ENCODE measurements around the gene ZNF77. TPM values are rescaled to one million over a fixed set of nuclear protein-coding genes. Genes with fewer than 3 reads are reported as not detected.

Gene ZNF77
- total RNA-seq, 2 donors from 2014 or later = 3.1 to 3.3 TPM

- TF ChIP-seq CTCF (IDR thresholded peaks at IDR 0.05) = no peak
- intact Hi-C loops (cut with DNase I) = no loop called here
- no peak for DNase-seq
- no peaks in the 10 kb centered on the region for H3K9me3 ChIP-seq
- no peak overlapping the region for H3K9ac ChIP-seq (ENCODE audit: low read depth in 2 of 2, low read length in 2 of 2)
- no peaks in the 10 kb centered on the region for H3K36me3 ChIP-seq
- no peak overlapping the region for H3K4me3 ChIP-seq
- no peaks in the 10 kb centered on the region for H3K27me3 ChIP-seq
- no peak overlapping the region for H3K27ac ChIP-seq
- no peaks in the 10 kb centered on the region for H3K4me1 ChIP-seq
These were observed 18.3 kb downstream of the ZNF77 start for GRCh38 chr19:2926341-2927031.

GRCh38 chr19:2923510-2923909 lies 21.3 kb downstream of the ZNF77 start:
- H3K4me1 ChIP-seq = no peaks in the 10 kb centered on the region
- DNase-seq = no peak
- H3K36me3 ChIP-seq = no peaks in the 10 kb centered on the region
- intact Hi-C loops (cut with DNase I) = no loop called here
- no peak overlapping the region for H3K9ac ChIP-seq (ENCODE audit: low read depth in 2 of 2, low read length in 2 of 2)
- no peaks in the 10 kb centered on the region for H3K9me3 ChIP-seq
- TF ChIP-seq CTCF (IDR thresholded peaks at IDR 0.05) = no peak
- no peak overlapping the region for H3K4me3 ChIP-seq
- no peaks in the 10 kb centered on the region for H3K27me3 ChIP-seq
- no peak overlapping the region for H3K27ac ChIP-seq

DNA sequence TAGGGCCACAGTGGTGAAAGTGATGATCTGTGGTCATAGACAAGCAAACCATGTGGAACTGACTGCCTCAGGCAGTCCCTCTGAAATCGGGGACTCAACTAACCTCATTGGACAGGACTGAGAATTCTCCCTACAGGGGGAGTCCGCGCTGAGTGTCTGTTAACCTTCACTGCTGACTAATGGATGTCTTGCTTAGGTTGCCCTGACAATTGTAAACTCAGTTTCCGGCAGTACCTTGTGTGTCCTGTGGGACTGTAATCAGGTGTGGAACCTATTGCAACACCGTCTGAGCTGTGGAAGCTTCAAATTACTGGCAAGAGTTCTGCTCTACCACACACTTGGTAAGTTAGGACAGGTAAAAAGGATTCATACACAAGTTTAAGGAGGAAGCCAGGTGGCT lies 21.8 kb downstream of the ZNF77 start:
- H3K27me3 ChIP-seq = no peaks in the 10 kb centered on the region
- H3K4me3 ChIP-seq = no peak overlapping the region
- H3K27ac ChIP-seq = no peak overlapping the region
- no peaks in the 10 kb centered on the region for H3K4me1 ChIP-seq
- H3K9me3 ChIP-seq = no peaks in the 10 kb centered on the region
- no peak for DNase-seq
- H3K36me3 ChIP-seq = peaks cover 1% of the 10 kb centered on the region
- no peak overlapping the region for H3K9ac ChIP-seq (ENCODE audit: low read depth in 2 of 2, low read length in 2 of 2)
- TF ChIP-seq CTCF (IDR thresholded peaks at IDR 0.05) = no peak
- intact Hi-C loops (cut with DNase I) = no loop called here

DNA sequence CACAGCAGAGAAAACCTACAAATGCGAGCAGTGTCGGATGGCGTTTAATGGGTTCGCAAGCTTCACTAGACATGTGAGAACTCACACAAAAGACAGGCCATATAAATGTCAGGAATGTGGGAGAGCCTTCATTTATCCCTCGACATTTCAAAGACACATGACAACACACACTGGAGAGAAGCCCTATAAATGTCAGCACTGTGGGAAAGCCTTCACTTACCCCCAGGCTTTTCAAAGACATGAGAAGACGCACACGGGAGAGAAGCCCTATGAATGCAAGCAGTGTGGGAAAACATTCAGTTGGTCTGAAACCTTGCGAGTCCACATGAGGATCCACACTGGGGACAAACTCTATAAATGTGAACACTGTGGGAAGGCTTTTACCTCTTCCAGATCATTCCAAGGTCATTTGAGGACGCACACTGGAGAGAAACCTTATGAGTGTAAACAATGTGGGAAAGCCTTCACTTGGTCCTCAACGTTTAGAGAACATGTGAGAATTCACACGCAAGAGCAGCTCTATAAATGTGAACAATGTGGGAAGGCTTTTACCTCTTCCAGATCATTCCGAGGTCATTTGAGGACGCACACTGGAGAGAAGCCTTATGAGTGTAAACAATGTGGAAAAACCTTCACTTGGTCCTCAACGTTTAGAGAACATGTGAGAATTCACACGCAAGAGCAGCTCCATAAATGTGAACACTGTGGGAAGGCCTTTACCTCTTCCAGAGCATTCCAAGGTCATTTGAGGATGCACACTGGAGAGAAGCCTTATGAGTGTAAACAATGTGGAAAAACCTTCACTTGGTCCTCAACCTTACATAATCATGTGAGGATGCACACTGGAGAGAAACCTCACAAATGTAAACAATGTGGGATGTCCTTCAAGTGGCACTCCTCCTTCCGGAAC lies 27.2 kb downstream of the ZNF77 start:
- no peak for TF ChIP-seq CTCF (IDR thresholded peaks at IDR 0.05)
- H3K4me3 ChIP-seq = no peak overlapping the region
- intact Hi-C loops (cut with DNase I) = no loop called here
- no peak overlapping the region for H3K27ac ChIP-seq
- H3K9ac ChIP-seq (ENCODE audit: low read depth in 2 of 2, low read length in 2 of 2) = no peak overlapping the region
- no peaks in the 10 kb centered on the region for H3K4me1 ChIP-seq
- DNase-seq = no peak
- no peaks in the 10 kb centered on the region for H3K27me3 ChIP-seq
- H3K36me3 ChIP-seq = peaks cover 15% of the 10 kb centered on the region
- H3K9me3 ChIP-seq = no peaks in the 10 kb centered on the region

DNA sequence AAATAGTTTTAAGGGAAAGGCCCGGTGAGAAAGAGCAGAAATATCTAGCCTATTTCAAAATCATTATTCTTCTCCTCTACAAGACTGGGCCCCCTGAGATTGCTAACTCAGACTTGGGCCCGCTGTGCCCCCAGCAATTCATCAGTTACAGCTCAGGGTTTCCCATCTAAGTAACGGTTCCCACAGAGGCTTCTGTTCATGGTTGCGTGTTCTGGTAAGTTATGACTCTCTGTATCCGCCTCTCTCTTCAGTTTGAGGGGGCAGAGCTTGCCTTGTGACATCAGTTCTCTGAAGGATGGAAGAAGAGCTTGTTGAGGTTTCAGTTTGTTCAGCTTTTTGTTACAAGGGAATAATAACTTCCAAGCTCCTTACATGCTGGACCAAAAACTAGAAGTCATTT lies 32.5 kb downstream of the ZNF77 start:
- H3K4me3 ChIP-seq = no peak overlapping the region
- peaks cover 8% of the 10 kb centered on the region for H3K36me3 ChIP-seq
- no peaks in the 10 kb centered on the region for H3K27me3 ChIP-seq
- DNase-seq = no peak
- no peaks in the 10 kb centered on the region for H3K9me3 ChIP-seq
- intact Hi-C loops (cut with DNase I) = no loop called here
- no peaks in the 10 kb centered on the region for H3K4me1 ChIP-seq
- TF ChIP-seq CTCF (IDR thresholded peaks at IDR 0.05) = no peak
- no peak overlapping the region for H3K27ac ChIP-seq
- no peak overlapping the region for H3K9ac ChIP-seq (ENCODE audit: low read depth in 2 of 2, low read length in 2 of 2)

Data from colonic mucosa (tissue), 4 donors.